OCI-LY1 (cell line): ENCODE measurements around the gene HGS.

Experiments used
- EZH2 ChIP-seq: fragments of 200-600 bp; sonication (generic), shearing (Covaris generic); IDR thresholded peaks from 2 replicates; pipeline ENCODE4 v1.8.0; 2017; ENCODE audit warnings: borderline replicate concordance, mixed run types, mild to moderate bottlenecking, antibody characterized with exemption, low read length, moderate library complexity, mixed read lengths
- TF ChIP-seq, protein P1 (sequence below): fragments of 200-600 bp; sonication (generic), shearing (Covaris generic); IDR thresholded peaks from 2 replicates; pipeline ENCODE4 v1.5.1; 2017; ENCODE audit warnings: mild to moderate bottlenecking, antibody characterized with exemption, low read length, moderate library complexity, mixed read lengths

DNA sequence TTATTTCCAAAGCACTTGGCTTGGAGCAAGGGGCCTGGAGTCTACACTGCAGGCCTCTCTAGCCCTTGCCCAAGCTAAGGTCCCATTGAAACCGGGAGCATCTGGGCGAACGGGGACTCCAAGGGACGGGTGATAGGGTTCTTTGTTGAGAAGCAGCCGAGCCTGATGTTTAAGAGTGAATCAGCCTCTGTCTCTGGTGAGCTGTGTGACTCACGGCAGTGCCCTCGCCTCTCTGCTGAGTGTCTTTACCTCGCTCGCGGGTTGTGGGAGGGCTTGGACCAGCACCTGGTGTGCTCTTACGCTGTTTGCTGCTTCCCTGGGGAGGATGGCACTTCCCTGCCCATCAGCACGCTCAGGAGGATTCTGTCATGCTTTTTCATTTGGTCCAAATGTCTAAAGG lies 1.3 kb downstream of the HGS start:
- TF ChIP-seq, protein P1, sequence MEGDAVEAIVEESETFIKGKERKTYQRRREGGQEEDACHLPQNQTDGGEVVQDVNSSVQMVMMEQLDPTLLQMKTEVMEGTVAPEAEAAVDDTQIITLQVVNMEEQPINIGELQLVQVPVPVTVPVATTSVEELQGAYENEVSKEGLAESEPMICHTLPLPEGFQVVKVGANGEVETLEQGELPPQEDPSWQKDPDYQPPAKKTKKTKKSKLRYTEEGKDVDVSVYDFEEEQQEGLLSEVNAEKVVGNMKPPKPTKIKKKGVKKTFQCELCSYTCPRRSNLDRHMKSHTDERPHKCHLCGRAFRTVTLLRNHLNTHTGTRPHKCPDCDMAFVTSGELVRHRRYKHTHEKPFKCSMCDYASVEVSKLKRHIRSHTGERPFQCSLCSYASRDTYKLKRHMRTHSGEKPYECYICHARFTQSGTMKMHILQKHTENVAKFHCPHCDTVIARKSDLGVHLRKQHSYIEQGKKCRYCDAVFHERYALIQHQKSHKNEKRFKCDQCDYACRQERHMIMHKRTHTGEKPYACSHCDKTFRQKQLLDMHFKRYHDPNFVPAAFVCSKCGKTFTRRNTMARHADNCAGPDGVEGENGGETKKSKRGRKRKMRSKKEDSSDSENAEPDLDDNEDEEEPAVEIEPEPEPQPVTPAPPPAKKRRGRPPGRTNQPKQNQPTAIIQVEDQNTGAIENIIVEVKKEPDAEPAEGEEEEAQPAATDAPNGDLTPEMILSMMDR: no peak
- TF ChIP-seq EZH2: no peak
